Activated effector memory CD4-positive, alpha-beta T cell treated with Interleukin-2 at 50 U/mL for 16 hours (primary cell): Measurements from ENCODE around the gene TRAPPC3.
A peak's percentile ranks its signal among the peaks of the same experiment; 100 is the strongest.
"Not testable (repeated sequence)": the region's sequence is repeated elsewhere in the genome, so short reads cannot be mapped to it uniquely, and the experiment has no call there.

Experiments used
- DNase-seq: peaks from one replicate; pipeline ENCODE4 v3.0.0-alpha.2; 2020

Gene TRAPPC3

GRCh38 chr1:36166136-36166535, 16.9 kb upstream of the TRAPPC3 start:
- no peak for DNase-seq

DNA sequence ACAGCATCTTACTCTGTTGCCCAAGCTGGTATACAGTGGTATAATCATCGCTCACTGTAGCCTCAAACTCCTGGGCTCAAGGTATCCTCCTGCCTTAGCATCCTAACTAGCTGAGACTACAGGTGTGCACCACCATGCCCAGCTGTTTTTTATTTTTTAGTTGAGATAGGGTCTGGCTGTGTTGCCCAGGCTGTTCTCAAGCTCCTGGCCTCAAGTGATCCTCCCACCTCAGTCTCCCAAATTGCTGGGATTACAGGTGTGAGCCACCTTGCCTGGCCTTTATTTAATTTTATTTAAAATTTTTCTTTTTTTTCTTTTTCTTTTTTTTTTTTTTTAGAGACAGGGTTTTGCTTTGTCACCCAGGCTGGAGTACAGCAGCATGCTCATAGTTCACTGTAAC, 15.9 kb upstream of the TRAPPC3 start:
- no peak for DNase-seq

GRCh38 chr1:36164361-36164760, 15.1 kb upstream of the TRAPPC3 start:
- DNase-seq: no peak

- DNase-seq: no peak
Measured at GRCh38 chr1:36163426-36163825, 14.1 kb upstream of the TRAPPC3 start.

DNA sequence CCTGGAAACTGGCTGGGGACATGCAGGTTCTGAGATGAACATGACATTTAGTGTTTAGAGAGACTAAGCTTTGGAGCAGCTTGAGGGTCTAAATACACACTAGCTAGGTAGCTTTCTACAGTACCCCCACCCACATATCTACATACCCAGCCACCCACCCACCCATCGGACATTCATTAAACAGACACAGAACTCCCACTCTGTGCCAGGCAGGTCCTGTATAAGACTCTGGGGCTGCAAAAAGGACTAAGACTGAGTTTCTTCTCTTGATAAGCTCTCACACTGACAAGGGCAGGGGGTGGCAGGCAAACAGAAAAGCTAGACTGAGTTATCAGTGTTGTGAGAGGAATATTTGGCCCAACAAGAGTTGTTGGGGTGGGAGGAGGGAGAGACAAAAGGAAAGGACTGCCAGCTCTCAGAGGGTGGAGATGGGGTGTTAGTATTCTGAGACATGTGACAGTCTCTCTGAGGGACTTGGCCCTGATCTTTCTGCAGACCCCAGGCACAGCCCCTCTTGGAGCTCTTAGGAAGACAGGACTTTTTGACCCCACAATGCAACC, 13.5 kb upstream of the TRAPPC3 start:
- no peak for DNase-seq

GRCh38 chr1:36161641-36162531, 12.6 kb upstream of the TRAPPC3 start:
- DNase-seq: peak; percentile 37

DNA sequence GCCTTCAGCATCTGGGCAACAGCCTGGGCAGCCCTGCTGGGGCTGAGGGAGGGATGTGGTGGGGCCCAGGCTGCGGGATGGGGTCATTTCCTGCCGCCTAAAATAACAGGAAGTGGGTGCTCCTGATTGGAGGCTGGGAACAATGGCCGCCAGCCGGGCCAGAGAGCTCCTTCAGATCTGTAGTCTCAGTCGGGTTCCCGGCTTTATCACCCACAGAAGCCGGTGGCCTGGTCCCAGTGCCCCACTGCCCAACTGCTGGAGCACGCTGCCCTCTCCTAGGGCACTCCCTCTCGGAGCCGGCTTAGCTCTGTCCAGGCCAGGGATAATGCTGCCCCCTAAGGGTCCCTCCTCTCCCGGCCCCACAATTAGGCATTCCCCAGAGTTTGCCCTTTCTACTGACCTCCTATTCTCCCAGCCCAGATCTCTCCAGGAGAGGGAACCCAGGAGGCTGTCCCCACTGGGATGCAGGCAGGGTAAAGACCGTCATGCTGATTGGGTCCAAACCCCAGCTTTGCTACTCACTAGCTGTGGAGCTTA, 11.7 kb upstream of the TRAPPC3 start:
- DNase-seq: peak; percentile 66

DNA sequence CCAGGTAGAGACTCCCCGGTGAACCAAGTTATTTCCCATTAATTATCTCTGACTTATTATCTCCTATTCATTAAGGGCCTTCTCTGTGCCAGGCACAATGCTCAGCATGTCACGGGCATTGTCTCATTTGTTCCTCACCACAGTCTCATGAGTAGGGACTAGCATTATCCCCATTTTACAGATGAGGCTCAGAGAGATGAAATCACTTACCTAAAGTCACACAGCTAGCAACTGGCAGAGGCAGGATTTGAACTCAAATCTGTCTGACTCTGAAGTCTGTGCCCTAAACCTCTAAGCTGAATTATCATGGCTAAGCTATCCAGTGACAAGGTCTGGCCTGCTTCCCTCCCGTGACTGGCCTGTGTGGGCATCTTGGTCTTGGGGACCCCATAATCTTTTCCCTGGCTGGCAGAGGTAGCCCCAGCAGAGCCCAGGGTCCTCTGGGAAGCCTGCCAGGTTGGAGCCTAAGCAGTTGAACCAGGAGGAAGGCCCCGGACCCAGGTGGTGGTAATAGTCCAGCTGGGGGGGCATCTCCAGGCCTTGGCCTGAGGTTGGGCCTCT, 11.2 kb upstream of the TRAPPC3 start:
- DNase-seq: no peak

GRCh38 chr1:36159614-36160387, 10.5 kb upstream of the TRAPPC3 start:
- no peak for DNase-seq

DNA sequence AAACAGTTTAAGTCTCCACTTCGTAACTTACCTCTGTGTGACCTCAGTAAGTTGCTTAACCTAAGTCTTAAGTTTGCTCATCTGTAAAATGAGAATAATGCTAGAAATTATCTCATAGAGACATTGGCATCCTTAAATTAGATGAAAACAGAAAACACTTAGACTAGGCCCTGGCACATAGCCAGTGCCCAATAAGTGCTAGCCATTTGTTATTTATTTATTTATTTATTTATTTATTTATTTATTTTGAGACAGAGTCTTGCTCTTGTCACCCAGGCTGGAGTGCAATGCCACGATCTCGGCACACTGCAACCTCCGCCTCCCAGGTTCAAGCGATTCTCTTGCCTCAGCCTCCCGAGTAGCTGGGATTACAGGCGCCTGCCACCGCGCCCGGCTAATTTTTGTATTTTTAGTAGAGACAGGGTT, 9.6 kb upstream of the TRAPPC3 start:
- DNase-seq: not testable (repeated sequence)

GRCh38 chr1:36157973-36158826, 8.9 kb upstream of the TRAPPC3 start:
- no peak for DNase-seq

GRCh38 chr1:36157115-36157903, 8.0 kb upstream of the TRAPPC3 start:
- no peak for DNase-seq

DNA sequence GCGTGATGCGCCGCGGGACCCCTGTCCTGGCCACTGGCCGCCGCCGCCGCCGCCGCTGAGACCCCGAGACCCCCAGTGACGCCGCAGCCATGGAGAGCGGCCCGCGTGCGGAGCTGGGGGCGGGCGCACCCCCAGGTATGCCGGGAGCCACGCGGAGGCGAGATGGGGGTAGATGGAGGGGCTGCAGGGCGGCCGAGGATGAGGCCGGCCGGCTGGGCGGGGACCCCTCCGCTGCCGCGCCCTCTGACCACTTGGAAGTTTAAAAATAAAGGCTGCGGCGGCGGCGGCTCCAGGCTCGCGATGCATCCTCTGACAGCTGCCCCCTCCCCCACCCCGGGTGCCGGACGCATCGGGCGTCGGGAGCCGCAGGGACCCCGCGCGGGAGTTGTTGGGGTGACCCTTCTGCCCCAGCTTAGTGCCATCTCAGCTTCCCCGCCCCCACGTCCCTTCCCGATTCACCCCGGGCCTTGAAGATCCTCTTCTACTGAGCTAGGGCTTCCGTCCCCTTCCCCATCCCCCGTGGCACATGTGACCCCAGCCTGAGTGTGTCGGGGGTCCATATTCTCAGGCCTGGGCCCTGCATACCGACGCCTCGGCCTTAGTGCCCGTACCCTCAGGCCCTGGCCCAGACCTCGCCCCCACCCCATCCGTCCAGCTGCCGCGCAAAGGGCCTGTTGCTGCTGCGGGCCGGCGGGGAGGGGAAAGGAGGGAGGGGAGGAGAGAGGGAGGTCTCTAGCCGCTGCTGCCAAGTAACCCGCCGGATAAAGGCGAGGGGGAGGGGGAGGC, 7.2 kb upstream of the TRAPPC3 start:
- DNase-seq: peak; percentile 56

DNA sequence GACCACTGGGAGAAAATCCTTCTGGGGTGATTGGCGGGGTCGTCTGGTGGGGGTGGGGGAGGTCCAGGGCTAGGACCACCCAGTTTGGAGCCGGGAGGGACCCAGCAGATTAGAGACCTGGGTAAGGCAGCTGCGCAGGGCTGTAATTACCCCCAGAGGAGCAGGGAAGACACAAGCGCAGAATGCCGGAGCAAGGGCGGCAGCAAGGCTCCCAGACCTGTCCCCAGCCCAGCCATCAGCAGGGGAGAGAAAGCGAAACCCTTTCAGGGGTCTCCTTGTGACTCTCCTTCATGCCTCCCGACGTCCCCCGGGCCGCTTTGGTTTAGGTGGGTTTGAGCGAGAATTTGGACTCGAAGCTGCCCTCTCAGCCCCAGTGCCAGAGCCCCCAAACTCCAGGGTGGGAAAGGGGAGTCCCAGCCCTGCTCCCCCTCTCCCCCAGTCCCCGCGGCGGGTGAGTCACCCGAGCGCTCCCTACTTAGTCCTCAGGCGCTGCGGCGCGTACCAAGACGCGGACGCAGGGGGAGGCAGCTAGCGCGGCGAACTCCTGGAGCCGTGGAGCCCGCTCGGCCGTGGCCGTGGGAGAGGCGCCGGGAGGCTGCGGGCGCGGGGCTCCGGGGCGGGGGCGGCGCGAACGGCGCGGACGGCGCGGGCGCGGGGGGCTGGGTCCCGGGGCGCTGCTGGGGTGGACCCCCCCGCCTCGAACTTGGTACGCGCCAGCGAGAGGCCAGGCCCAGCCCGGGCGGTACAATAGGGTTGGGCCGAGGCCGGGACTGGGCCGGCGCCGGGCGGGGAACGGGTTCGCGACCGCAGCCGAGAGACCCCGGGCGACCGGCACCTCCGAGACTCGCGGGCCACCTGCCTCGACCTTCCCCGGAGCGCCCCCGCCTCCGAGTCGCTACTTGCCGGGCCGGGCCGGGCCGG, 6.4 kb upstream of the TRAPPC3 start, which contains the start of gene MAP7D1:
Gene MAP7D1, plus strand, starts transcription at position 753 of the 921 bp plus-strand sequence. CDS start 258 bp downstream, outside the sequence.
- DNase-seq: peak; percentile 82

DNA sequence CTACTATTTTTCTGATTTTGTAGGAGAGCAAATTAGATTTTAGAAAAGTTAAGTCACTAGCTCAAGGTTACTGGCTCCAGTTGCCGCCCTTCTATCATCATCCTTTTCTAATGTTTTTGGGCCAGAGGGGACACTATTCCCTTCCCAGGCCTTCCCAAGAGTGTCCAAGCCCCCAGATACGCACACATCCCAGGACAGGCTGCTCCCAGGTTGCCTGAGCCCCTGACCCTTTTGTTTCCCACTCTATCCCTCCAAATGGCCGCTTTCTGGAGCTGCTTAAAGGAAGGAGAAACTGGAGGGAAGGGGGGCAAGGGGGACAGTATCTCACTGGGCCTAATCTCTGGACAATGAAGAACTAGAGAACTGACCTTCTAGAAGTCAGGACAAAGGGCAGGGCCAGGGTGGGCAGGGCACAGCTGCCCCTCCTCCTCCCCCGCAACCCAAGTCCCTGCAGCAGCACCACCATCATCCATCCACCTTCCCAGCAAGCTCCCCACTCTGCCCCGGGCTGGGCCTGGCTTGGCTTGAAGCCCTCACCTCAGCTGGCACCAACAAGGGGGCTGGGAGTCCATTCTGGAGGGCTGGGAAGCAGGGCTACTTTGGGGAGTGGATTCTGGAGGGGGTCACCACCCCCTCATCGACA, 5.6 kb upstream of the TRAPPC3 start:
- no peak for DNase-seq

DNA sequence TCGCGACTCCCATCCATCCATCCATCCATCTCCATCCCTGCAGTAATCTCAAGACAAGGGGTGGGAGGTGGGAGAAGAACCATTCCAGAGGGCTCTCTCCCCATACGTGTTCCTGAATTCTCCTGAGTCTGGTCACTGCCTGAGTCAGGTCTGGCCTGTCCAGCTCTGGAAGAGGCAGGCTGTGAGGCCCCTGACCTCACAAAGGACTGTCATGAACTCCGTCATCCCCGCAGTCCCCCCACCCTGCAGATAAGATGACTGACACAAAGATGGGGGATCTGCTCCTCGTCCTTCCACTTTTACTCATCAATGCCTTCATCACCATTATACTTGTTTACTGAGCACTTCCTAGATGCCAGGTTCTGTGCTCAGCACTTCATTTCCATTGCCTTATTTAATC, 5.0 kb upstream of the TRAPPC3 start:
- no peak for DNase-seq

DNA sequence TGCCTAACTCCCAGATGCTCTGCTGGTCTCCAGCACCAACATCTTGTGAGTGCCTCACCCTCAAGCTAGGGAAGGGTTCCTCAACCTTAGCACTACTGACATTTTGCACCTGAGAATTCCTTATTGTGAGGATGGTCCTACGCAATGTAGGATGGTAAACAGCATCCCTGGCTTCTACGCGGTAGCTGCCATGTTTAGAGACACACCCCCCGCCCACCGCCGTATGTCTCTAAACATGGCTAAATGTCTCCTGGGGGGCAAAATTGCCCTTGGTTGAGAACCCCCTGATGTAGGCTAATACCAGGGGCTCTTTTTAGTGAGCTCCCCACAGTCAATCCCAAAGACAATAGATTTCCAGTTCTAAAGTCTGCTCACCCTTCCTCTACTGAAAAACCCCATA, 4.2 kb upstream of the TRAPPC3 start:
- DNase-seq: no peak

DNA sequence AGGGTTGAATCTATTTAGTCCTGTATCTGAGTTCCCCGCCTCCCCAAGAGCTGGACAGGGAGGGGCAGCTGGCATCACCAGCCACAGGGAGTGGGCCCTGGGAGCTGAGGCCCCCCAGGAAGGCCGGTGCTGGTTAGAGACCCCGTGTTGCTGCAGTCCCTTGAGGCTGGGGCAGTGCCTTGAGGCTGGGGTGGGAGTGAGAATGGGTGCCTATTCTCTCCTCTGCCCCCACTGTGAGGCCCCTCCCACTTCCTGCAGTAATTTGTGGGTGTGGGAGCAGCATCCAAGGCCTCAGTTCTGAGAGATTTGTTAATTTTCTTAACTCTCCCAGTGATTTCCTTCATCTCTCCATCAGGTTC, 2.5 kb upstream of the TRAPPC3 start:
- DNase-seq: peak; percentile 60
